ENCODE measurements around the gene LAMA4. TPM values are rescaled to one million over a fixed set of nuclear protein-coding genes. Genes with fewer than 3 reads are reported as not detected.
A peak's percentile ranks its signal among the peaks of the same experiment; 100 is the strongest.

The LAMA4 gene
- total RNA-seq, 1 donor from 2014 or later, result 102 TPM

DNA sequence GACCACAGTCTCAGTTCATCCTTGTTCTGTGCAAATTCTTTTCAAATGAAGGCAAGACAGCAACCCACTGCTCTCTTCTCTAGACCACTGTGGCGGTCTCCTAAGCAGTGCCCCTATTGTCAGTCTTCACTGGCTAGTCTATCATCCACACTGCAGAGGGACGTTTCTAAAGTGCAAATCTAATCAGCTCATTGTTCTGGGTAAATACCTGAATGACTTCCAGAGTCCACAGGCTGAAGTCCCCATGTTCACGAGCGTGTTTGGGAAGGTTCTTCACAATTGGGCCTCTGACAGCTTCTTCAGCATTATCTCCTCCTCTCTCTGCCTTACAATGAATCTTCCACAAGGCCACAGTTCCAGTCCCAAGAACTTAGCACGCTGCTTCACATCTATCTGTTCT, 73.2 kb downstream of the LAMA4 start:
- peaks cover 7% of the 10 kb centered on the region for H3K36me3 Mint-ChIP-seq (ENCODE audit: low read depth)
- TF ChIP-seq, protein P1, sequence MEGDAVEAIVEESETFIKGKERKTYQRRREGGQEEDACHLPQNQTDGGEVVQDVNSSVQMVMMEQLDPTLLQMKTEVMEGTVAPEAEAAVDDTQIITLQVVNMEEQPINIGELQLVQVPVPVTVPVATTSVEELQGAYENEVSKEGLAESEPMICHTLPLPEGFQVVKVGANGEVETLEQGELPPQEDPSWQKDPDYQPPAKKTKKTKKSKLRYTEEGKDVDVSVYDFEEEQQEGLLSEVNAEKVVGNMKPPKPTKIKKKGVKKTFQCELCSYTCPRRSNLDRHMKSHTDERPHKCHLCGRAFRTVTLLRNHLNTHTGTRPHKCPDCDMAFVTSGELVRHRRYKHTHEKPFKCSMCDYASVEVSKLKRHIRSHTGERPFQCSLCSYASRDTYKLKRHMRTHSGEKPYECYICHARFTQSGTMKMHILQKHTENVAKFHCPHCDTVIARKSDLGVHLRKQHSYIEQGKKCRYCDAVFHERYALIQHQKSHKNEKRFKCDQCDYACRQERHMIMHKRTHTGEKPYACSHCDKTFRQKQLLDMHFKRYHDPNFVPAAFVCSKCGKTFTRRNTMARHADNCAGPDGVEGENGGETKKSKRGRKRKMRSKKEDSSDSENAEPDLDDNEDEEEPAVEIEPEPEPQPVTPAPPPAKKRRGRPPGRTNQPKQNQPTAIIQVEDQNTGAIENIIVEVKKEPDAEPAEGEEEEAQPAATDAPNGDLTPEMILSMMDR (IDR thresholded peaks at IDR 0.05), result no peak
- no peak overlapping the region for H3K4me3 Mint-ChIP-seq (ENCODE audit: unreplicated experiment)
- DNase-seq (ENCODE audit: low spot score), result no peak
- H3K27ac Mint-ChIP-seq (ENCODE audit: unreplicated experiment), result no peak overlapping the region
- H3K4me1 Mint-ChIP-seq (ENCODE audit: low read depth), result peaks cover 15% of the 10 kb centered on the region
- H3K27me3 Mint-ChIP-seq (ENCODE audit: low read depth), result no peaks in the 10 kb centered on the region
- H3K9me3 Mint-ChIP-seq (ENCODE audit: low read depth), result no peaks in the 10 kb centered on the region

DNA sequence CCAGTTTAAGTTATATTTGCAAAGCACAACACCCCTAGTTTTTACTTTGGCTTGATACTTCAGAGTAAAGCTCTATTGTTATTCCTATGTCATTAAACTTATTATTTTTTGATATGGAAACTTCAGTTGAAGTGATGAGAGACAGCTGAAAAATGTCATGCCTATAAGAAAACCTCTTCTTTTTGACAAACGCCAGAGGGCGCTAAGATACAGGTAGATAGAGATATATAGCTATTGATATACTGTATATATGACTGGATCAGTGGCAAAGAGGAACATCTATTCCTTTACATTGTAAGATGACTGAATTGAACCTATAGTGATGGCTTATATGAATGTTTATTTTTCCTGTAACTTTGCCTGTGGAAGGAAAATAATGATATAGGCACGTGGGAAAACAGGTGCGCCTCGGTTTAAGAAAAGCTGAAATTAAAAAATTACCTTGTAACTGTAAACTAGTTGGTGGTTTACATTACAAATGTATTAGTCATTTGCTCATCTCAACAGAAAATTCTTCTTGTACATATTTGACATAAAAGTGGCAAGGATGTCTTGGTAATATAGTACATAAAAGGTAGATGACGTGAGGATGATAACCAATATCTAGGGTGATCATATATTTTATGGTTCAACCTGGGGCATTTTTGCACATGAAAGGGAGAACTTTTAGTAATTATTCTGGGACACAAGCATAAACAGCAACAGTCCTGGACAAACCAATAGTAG, 74.1 kb downstream of the LAMA4 start:
- peaks cover 15% of the 10 kb centered on the region for H3K4me1 Mint-ChIP-seq (ENCODE audit: low read depth)
- no peak for DNase-seq (ENCODE audit: low spot score)
- H3K27me3 Mint-ChIP-seq (ENCODE audit: low read depth), result no peaks in the 10 kb centered on the region
- no peak overlapping the region for H3K4me3 Mint-ChIP-seq (ENCODE audit: unreplicated experiment)
- no peaks in the 10 kb centered on the region for H3K9me3 Mint-ChIP-seq (ENCODE audit: low read depth)
- no peak overlapping the region for H3K27ac Mint-ChIP-seq (ENCODE audit: unreplicated experiment)
- TF ChIP-seq, protein P1 (IDR thresholded peaks at IDR 0.05), result peak; percentile 96
- H3K36me3 Mint-ChIP-seq (ENCODE audit: low read depth), result peaks cover 5% of the 10 kb centered on the region

DNA sequence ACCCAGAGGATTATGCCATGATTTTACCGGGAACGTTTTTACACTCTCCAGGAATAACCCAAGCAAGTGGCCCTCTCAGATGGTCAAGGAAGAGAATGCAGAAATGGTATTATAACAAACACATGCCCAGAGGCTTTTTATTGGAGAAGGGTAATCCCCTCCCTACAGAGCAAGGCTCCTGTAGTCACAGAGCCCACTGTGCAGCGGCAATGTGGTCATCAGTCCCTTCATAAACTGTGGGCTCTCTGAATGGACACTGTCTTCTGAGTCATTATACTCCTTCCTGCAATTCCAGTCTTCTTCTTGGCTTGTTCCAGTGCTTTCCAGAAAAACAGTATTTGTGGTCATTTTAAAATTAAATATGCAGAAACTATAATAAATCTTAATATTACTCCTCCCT, 74.7 kb downstream of the LAMA4 start:
- DNase-seq (ENCODE audit: low spot score), result no peak
- H3K36me3 Mint-ChIP-seq (ENCODE audit: low read depth), result peaks cover 8% of the 10 kb centered on the region
- H3K27me3 Mint-ChIP-seq (ENCODE audit: low read depth), result no peaks in the 10 kb centered on the region
- H3K4me1 Mint-ChIP-seq (ENCODE audit: low read depth), result peaks cover 15% of the 10 kb centered on the region
- no peaks in the 10 kb centered on the region for H3K9me3 Mint-ChIP-seq (ENCODE audit: low read depth)
- H3K4me3 Mint-ChIP-seq (ENCODE audit: unreplicated experiment), result no peak overlapping the region
- no peak overlapping the region for H3K27ac Mint-ChIP-seq (ENCODE audit: unreplicated experiment)
- TF ChIP-seq, protein P1 (IDR thresholded peaks at IDR 0.05), result no peak

DNA sequence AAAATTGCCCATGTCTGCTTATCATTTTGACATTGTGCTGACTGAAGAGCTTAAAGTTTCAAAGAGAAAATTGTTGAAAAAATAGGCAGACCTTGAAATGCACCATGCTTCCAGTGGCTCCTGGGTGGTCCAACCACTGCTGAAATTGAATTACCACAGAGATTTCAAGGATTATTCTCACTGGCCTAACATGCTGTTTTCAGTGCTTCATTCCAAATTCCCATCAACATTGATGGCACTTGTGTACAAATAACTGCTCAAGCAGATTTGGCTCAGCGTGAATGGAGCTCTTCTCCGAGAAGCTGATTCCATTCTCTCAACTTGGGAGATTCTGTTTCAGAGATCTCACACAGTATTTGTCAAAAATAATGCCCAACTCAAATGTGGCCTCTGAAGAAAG, 75.5 kb downstream of the LAMA4 start:
- H3K4me1 Mint-ChIP-seq (ENCODE audit: low read depth), result peaks cover 12% of the 10 kb centered on the region
- H3K36me3 Mint-ChIP-seq (ENCODE audit: low read depth), result peaks cover 12% of the 10 kb centered on the region
- H3K4me3 Mint-ChIP-seq (ENCODE audit: unreplicated experiment), result no peak overlapping the region
- no peaks in the 10 kb centered on the region for H3K27me3 Mint-ChIP-seq (ENCODE audit: low read depth)
- TF ChIP-seq, protein P1 (IDR thresholded peaks at IDR 0.05), result no peak
- H3K9me3 Mint-ChIP-seq (ENCODE audit: low read depth), result no peaks in the 10 kb centered on the region
- DNase-seq (ENCODE audit: low spot score), result no peak
- no peak overlapping the region for H3K27ac Mint-ChIP-seq (ENCODE audit: unreplicated experiment)

DNA sequence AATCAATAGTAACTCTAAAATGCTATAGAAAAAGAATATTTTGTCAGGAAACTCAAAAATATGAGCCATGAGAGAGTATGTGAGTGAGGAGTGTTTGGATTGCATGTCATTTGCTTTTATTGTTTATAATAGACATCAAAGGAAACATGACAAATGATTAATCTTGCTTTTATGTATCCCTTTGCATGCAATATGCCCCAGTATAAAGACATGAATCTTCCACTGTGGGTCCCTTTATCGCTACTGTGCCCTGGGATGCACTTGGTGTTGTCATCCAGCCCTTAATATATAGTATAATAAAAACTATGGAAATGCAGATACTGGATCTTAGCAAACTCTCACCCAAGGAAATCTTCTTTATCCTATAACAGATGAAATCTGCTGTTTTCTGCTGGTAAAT, 77.3 kb downstream of the LAMA4 start:
- H3K4me1 Mint-ChIP-seq (ENCODE audit: low read depth), result no peaks in the 10 kb centered on the region

More for the DNA sequence above, 77.3 kb downstream of the LAMA4 start:
- TF ChIP-seq, protein P1 (IDR thresholded peaks at IDR 0.05), result no peak
- H3K36me3 Mint-ChIP-seq (ENCODE audit: low read depth), result peaks cover 17% of the 10 kb centered on the region
- no peak overlapping the region for H3K4me3 Mint-ChIP-seq (ENCODE audit: unreplicated experiment)
- DNase-seq (ENCODE audit: low spot score), result no peak
- no peak overlapping the region for H3K27ac Mint-ChIP-seq (ENCODE audit: unreplicated experiment)
- no peaks in the 10 kb centered on the region for H3K9me3 Mint-ChIP-seq (ENCODE audit: low read depth)
- no peaks in the 10 kb centered on the region for H3K27me3 Mint-ChIP-seq (ENCODE audit: low read depth)
